ENCODE measurements around the gene NKAPD1. TPM values are rescaled to one million over a fixed set of nuclear protein-coding genes. Genes with fewer than 3 reads are reported as not detected.
"Not testable (repeated sequence)": the region's sequence is repeated elsewhere in the genome, so short reads cannot be mapped to it uniquely, and the experiment has no call there.

The NKAPD1 gene
- total RNA-seq, 4 donors from 2014 or later, result 3.0 to 24.0 (median 8.7) TPM

GRCh38 chr11:112042961-112043304 lies 31.2 kb upstream of the NKAPD1 start:
- TF ChIP-seq POLR2AphosphoS5 (IDR thresholded peaks at IDR 0.05) (no peak), CTCF (IDR thresholded peaks at IDR 0.05) (no peak), POLR2A (IDR thresholded peaks at IDR 0.05) (no peak)
- Histone ChIP-seq H3K4me3 (no peak overlapping the region), H3K4me1 (no peaks in the 10 kb centered on the region), H3K27ac (no peak overlapping the region), H3K9me3 (no peaks in the 10 kb centered on the region), H3K36me3 (peaks cover 0 to 53% (median 28%) of the 10 kb centered on the region in 4 donors), H3K27me3 (no peaks in the 10 kb centered on the region)
- WGBS, 2 donors (ENCODE audit: low coverage in 1 of 2), result 98 to 100% methylated on average over 2 of the region's 2 CpGs
- in situ Hi-C loops (cut with MboI; ENCODE audit: low pct_ligation_motif_present in 1 of 4, low pct_unique_long_range_greater_than_20kb in 1 of 4, low sequenced_read_pairs in 3 of 4), result no loop called here
- intact Hi-C loops (cut with DNase I; ENCODE audit: low total_unique reads), result no loop called here
- no peak for DNase-seq

DNA sequence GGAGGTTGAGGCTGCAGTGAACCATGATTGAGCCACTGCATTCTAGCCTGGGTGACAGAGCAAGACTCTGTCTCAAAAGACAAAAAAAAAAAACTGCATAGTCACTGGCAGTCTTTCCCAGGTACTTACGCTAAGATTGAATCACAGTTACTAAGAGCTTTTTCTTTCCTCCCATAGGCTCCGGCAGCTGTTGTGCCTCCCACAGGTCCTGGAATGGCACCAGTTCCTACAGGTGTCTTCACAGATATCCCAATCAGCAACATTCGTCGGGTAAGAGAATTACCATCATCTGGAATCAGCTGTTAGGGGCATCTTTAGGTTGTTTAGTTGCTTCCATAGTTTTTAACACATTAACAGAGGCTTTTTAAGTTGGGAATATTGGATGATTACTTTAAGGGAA lies 29.1 kb upstream of the NKAPD1 start:
- no peak for DNase-seq
- TF ChIP-seq EP300 (IDR thresholded peaks at IDR 0.05; ENCODE audit: low read depth) (no peak), CTCF (IDR thresholded peaks at IDR 0.05) (no peak), POLR2A (IDR thresholded peaks at IDR 0.05) (no peak), POLR2AphosphoS5 (IDR thresholded peaks at IDR 0.05) (no peak)
- WGBS, 2 donors (ENCODE audit: low coverage in 1 of 2), result 80 to 97% methylated on average over 1 to 4 of the region's 4 CpGs
- Histone ChIP-seq H3K9me3 (no peaks in the 10 kb centered on the region), H3K27me3 (no peaks in the 10 kb centered on the region), H3K27ac (no peak overlapping the region), H3K4me1 (peaks cover 0 to 5% (median 0%) of the 10 kb centered on the region in 4 donors), H3K4me3 (no peak overlapping the region), H3K36me3 (peaks cover 0 to 51% (median 25%) of the 10 kb centered on the region in 4 donors)
- intact Hi-C loops (cut with DNase I; ENCODE audit: low total_unique reads) (no loop called here), in situ Hi-C loops (cut with MboI; ENCODE audit: low pct_ligation_motif_present in 1 of 4, low pct_unique_long_range_greater_than_20kb in 1 of 4, low sequenced_read_pairs in 3 of 4) (no loop called here)

GRCh38 chr11:112046647-112047046 lies 27.5 kb upstream of the NKAPD1 start:
- in situ Hi-C loops (cut with MboI; ENCODE audit: low pct_ligation_motif_present in 1 of 4, low pct_unique_long_range_greater_than_20kb in 1 of 4, low sequenced_read_pairs in 3 of 4), result not testable (repeated sequence)
- 90 to 100% methylated on average over 2 of the region's 2 CpGs for WGBS, 2 donors (ENCODE audit: low coverage in 1 of 2)
- H3K36me3 ChIP-seq, result peaks cover 0 to 56% (median 29%) of the 10 kb centered on the region in 4 donors

GRCh38 chr11:112048256-112048655 lies 25.8 kb upstream of the NKAPD1 start:
- H3K36me3 ChIP-seq, result peaks cover 0 to 71% (median 29%) of the 10 kb centered on the region in 4 donors
- in situ Hi-C loops (cut with MboI; ENCODE audit: low pct_ligation_motif_present in 1 of 4, low pct_unique_long_range_greater_than_20kb in 1 of 4, low sequenced_read_pairs in 3 of 4), result not testable (repeated sequence)
- WGBS, 2 donors (ENCODE audit: low coverage in 1 of 2), result 91 to 100% methylated on average over 3 of the region's 3 CpGs

More at GRCh38 chr11:112046647-112047046, 27.5 kb upstream of the NKAPD1 start:
- H3K4me1 ChIP-seq; H3K27ac ChIP-seq; DNase-seq; intact Hi-C loops (cut with DNase I; ENCODE audit: low total_unique reads); H3K4me3 ChIP-seq; H3K9me3 ChIP-seq; H3K27me3 ChIP-seq: not testable (repeated sequence)

GRCh38 chr11:112049777-112050176 lies 24.3 kb upstream of the NKAPD1 start:
- Histone ChIP-seq H3K4me1 (peaks cover 0 to 5% (median 0%) of the 10 kb centered on the region in 4 donors), H3K27ac (no peak overlapping the region), H3K9me3 (no peaks in the 10 kb centered on the region), H3K27me3 (no peaks in the 10 kb centered on the region), H3K4me3 (no peak overlapping the region), H3K36me3 (peaks cover 0 to 74% (median 29%) of the 10 kb centered on the region in 4 donors)
- 45 to 50% methylated on average over 2 of the region's 2 CpGs for WGBS, 2 donors (ENCODE audit: low coverage in 1 of 2)
- intact Hi-C loops (cut with DNase I; ENCODE audit: low total_unique reads) (no loop called here), in situ Hi-C loops (cut with MboI; ENCODE audit: low pct_ligation_motif_present in 1 of 4, low pct_unique_long_range_greater_than_20kb in 1 of 4, low sequenced_read_pairs in 3 of 4) (no loop called here)
- no peak for TF ChIP-seq EP300 (IDR thresholded peaks at IDR 0.05; ENCODE audit: low read depth)
- no peak for TF ChIP-seq POLR2A (IDR thresholded peaks at IDR 0.05)
- no peak for TF ChIP-seq POLR2AphosphoS5 (IDR thresholded peaks at IDR 0.05)
- DNase-seq, result no peak

More at GRCh38 chr11:112048256-112048655, 25.8 kb upstream of the NKAPD1 start:
- H3K9me3 ChIP-seq; H3K27ac ChIP-seq; DNase-seq; intact Hi-C loops (cut with DNase I; ENCODE audit: low total_unique reads); H3K27me3 ChIP-seq; H3K4me3 ChIP-seq; H3K4me1 ChIP-seq: not testable (repeated sequence)

DNA sequence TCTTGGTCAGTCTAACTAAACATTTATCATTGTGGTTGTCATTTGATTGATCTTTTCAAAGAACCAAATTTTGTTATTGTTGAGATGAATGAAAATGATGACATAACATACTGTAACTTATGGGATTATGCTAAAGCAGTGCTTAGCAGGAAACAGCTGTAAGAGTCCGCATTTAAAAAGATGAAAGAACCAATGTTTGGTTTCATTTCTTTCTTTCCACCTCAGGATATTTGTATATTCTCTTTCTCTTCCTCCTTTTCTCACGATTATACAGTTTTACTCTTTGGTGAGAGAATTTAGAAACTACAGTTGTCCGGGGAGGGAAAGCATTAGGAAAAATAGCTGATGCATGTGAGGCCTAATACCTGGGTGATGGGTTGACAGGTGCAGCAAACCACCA lies 23.4 kb upstream of the NKAPD1 start:
- no peak for TF ChIP-seq CTCF (IDR thresholded peaks at IDR 0.05)
- no peak for TF ChIP-seq POLR2A (IDR thresholded peaks at IDR 0.05)
- no peak overlapping the region for H3K4me3 ChIP-seq
- H3K36me3 ChIP-seq, result peaks cover 0 to 65% (median 24%) of the 10 kb centered on the region in 4 donors
- no peak for DNase-seq
- in situ Hi-C loops (cut with MboI; ENCODE audit: low pct_ligation_motif_present in 1 of 4, low pct_unique_long_range_greater_than_20kb in 1 of 4, low sequenced_read_pairs in 3 of 4), result no loop called here
- no peak overlapping the region for H3K27ac ChIP-seq
- intact Hi-C loops (cut with DNase I; ENCODE audit: low total_unique reads), result no loop called here
- H3K27me3 ChIP-seq, result no peaks in the 10 kb centered on the region
- no peaks in the 10 kb centered on the region for H3K9me3 ChIP-seq
- H3K4me1 ChIP-seq, result peaks cover 0 to 5% (median 0%) of the 10 kb centered on the region in 4 donors
- WGBS, 2 donors (ENCODE audit: low coverage in 1 of 2), result 64 to 80% methylated on average over 3 of the region's 3 CpGs

Measured in transverse colon (tissue), 4 donors.